MV-4-11 (cell line): ENCODE measurements around the gene RAB38.

Experiments used
- DNase-seq: peaks from one replicate; lab custom pipeline; 2025; lab: John Stamatoyannopoulos, UW

The RAB38 gene

GRCh38 chr11:88103337-88104206 is 71.7 kb downstream of the RAB38 start:
- peak; percentile 64 for DNase-seq

- peak; percentile 71 for DNase-seq
Observed at GRCh38 chr11:88102598-88102934, 72.7 kb downstream of the RAB38 start.

DNA sequence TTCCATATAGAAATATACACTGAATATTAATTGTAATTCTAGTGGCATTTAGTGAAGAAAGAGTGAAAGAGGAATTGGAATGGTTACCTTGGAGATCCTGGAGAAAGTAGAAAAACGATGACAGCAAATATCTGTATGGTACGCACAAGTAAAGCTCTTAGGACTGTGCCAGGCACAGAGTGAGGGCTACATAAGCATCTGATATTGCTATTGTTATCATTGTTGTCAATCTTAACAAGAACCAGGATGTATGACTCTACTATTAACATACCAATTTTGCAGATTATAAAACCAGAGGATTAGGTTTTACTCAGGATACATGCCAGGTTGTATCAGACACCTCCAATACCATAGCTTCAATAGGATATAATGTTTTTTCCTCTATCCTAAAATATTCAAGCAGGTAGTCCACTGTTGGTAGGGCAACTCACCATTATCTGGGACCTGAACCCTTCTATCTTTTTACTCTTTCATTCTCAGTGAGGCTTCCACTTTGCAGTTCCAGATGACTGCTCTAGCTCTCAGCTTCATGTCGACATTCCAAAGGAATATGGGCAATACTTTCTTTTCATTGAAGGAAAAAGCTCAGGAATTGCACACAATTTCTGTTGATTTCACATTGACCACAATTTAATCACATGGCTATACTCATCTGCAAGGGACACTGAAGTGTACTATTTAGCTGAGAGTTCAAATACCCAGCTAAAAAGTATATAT is 73.2 kb downstream of the RAB38 start:
- DNase-seq: no peak

DNA sequence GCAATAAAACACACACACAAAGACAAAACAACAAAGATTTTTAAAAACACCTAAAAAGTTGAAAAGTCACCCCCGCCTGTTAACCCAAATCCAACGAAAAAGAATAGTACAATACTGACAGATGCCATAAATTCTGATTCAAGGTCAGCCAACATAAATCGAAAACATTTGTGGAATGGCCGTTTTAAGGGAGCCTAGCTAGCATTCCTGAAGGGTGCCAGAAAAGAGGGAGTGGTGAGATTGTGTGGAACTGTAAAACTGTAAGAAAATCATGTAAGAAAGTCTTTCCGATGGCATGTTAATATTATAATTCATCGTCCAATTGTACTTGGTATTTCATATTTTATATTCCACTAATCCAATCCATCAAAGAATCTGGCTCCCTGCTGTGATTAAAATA is 75.1 kb downstream of the RAB38 start:
- DNase-seq: no peak

GRCh38 chr11:88098289-88098688 is 77.0 kb downstream of the RAB38 start:
- DNase-seq: no peak

- no peak for DNase-seq
Observed at GRCh38 chr11:88089134-88089533, 86.1 kb downstream of the RAB38 start.

GRCh38 chr11:88087337-88087736 is 87.9 kb downstream of the RAB38 start:
- no peak for DNase-seq

- DNase-seq: no peak
Observed at GRCh38 chr11:88086297-88086696, 88.9 kb downstream of the RAB38 start.

DNA sequence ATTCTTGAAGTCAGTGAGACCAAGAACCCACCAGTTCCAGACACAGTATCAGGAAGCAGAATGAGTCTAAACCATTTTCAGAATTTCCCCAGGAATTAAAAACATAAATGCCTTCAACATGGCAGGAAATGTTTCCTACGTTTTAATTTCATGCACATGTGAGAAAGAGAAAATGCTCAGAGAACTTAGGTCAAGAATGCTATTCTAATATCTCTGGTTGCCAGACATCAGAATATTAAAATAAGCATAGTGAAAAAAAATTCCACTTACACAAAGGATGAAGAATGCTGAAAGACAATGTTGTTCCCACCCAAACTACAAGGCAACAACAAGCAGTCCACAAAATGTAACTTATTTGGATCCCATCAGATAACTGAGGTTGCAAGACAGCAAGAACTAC is 104.8 kb downstream of the RAB38 start:
- DNase-seq: no peak

GRCh38 chr11:88068848-88069554 is 106.2 kb downstream of the RAB38 start:
- DNase-seq: no peak

- DNase-seq: no peak
Observed at GRCh38 chr11:88066090-88066489, 109.2 kb downstream of the RAB38 start.

DNA sequence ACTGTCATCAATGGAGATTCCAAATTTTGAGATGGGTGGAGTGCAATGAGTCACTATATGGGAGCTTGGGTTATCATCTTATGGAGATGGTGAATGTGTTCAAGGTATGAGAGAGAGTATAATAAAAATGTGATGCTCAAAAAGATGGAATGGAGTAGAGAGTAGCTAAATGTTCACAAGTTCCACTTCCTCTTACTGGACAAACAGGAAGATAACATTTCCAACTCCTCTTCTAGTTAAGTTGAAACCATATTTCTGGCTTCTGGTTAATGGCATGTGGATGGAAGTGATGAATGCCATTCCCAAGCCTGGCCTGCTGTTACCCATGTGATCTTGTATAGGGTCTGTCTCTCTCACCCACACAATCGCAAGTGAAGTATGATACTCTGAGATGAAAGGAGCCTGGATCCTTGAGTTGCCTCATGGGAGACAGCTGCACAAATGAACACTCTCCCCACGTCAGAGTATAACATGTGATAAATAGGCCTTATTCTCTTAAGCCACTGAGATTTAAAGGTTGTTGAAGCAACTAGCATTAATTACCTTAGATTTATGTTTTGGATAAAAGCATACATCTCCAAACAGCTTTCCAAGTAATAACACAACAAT is 111.0 kb downstream of the RAB38 start:
- DNase-seq: peak; percentile 21
